HG02623 (cell line): ENCODE data around the gene MLIP.

Experiments used
- ATAC-seq: cut with Tn5 transposase; IDR thresholded peaks from one replicate; pipeline ENCODE4 v1.9.1; 2021; ENCODE audit warnings: moderate library complexity; ENCODE audit not compliant: unreplicated experiment

MLIP gene

GRCh38 chr6:54266400-54266923, 155.2 kb downstream of the MLIP start:
- no peak for ATAC-seq

GRCh38 chr6:54267798-54268197, 156.6 kb downstream of the MLIP start:
- ATAC-seq: peak; percentile 52

- ATAC-seq: no peak
These were observed 162.1 kb downstream of the MLIP start for GRCh38 chr6:54273214-54273820.

- no peak for ATAC-seq
These were observed 163.1 kb downstream of the MLIP start for GRCh38 chr6:54274383-54274782.

GRCh38 chr6:54282186-54282585, 170.9 kb downstream of the MLIP start:
- no peak for ATAC-seq

- ATAC-seq: no peak
These were observed 173.1 kb downstream of the MLIP start for GRCh38 chr6:54284161-54284860.

- ATAC-seq: no peak
These were observed 174.4 kb downstream of the MLIP start for GRCh38 chr6:54285595-54285994.

GRCh38 chr6:54286141-54286540, 174.9 kb downstream of the MLIP start:
- no peak for ATAC-seq

GRCh38 chr6:54288474-54288873, 177.2 kb downstream of the MLIP start:
- no peak for ATAC-seq

GRCh38 chr6:54289426-54289825, 178.2 kb downstream of the MLIP start:
- no peak for ATAC-seq

GRCh38 chr6:54291146-54291545, 179.9 kb downstream of the MLIP start:
- peak; percentile 70 for ATAC-seq

- ATAC-seq: peak; percentile 81
These were observed 180.5 kb downstream of the MLIP start for GRCh38 chr6:54291738-54292137.

GRCh38 chr6:54294965-54295532, 183.8 kb downstream of the MLIP start:
- ATAC-seq: no peak

GRCh38 chr6:54299542-54300269, 188.5 kb downstream of the MLIP start:
- ATAC-seq: no peak

- ATAC-seq: no peak
These were observed 190.5 kb downstream of the MLIP start for GRCh38 chr6:54301770-54302169.

GRCh38 chr6:54307439-54307910, 196.2 kb downstream of the MLIP start:
- peak; percentile 46 for ATAC-seq

- ATAC-seq: no peak
These were observed 197.2 kb downstream of the MLIP start, which contains the start of gene TINAG for GRCh38 chr6:54308289-54308985. TINAG (plus strand) TSS chr6:54308441; CDS start chr6:54308551, 110 bp downstream.

GRCh38 chr6:54308986-54309315, 197.7 kb downstream of the MLIP start:
- ATAC-seq: no peak

- no peak for ATAC-seq
These were observed 199.3 kb downstream of the MLIP start for GRCh38 chr6:54310377-54311152.

GRCh38 chr6:54315656-54316055, 204.4 kb downstream of the MLIP start:
- no peak for ATAC-seq
